ENCODE results near the gene MIER1.

DNA sequence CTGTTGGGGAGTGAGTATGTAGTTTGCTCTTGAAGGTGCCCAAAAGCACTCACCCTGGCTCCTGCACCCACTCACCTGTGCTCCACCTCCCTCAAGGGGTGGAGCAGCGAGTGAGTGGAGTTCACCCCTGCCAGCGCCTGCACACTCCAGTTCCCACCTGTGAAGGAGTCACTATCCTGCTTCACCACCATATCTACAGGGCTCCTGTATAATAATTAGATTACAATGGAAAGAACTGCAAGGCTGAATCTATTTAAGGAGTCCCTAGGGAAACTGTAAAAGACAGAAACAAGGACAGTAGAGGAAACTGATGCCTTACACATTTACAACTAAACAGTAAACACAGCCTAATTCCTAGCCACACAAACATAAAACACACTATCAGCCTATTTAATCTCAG lies 4.2 kb upstream of the MIER1 start:
- TF ChIP-seq, protein P1, sequence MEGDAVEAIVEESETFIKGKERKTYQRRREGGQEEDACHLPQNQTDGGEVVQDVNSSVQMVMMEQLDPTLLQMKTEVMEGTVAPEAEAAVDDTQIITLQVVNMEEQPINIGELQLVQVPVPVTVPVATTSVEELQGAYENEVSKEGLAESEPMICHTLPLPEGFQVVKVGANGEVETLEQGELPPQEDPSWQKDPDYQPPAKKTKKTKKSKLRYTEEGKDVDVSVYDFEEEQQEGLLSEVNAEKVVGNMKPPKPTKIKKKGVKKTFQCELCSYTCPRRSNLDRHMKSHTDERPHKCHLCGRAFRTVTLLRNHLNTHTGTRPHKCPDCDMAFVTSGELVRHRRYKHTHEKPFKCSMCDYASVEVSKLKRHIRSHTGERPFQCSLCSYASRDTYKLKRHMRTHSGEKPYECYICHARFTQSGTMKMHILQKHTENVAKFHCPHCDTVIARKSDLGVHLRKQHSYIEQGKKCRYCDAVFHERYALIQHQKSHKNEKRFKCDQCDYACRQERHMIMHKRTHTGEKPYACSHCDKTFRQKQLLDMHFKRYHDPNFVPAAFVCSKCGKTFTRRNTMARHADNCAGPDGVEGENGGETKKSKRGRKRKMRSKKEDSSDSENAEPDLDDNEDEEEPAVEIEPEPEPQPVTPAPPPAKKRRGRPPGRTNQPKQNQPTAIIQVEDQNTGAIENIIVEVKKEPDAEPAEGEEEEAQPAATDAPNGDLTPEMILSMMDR (conservative IDR thresholded peaks at IDR 0.05), result no peak
- TF ChIP-seq ZFX (IDR thresholded peaks at IDR 0.05), result no peak
